SK-N-MC (cell line): ENCODE results near the gene CCL16.
"Not testable (repeated sequence)": the region's sequence is repeated elsewhere in the genome, so short reads cannot be mapped to it uniquely, and the experiment has no call there.

Experiments
- EZH2 ChIP-seq: fragments of 200-600 bp; sonication (generic); IDR thresholded peaks from one replicate; pipeline ENCODE4 v1.6.1; 2017; ENCODE audit warnings: antibody characterized with exemption
- POLR2AphosphoS5 ChIP-seq: IDR thresholded peaks from 2 replicates; pipeline ENCODE4 v1.6.1; 2012; ENCODE audit warnings: mild to moderate bottlenecking, low read depth, low read length, borderline replicate concordance

GRCh38 chr17:35995346-35995745, 14.0 kb upstream of the CCL16 start:
- TF ChIP-seq POLR2AphosphoS5, EZH2: not testable (repeated sequence)
